Fibroblast of lung (primary cell): ENCODE measurements around the gene MAP1B. TPM values are rescaled to one million over a fixed set of nuclear protein-coding genes. Genes with fewer than 3 reads are reported as not detected.

Experiments
- DNase-seq, 2 donors: peaks; one replicate each; pipeline versions ENCODE4 v3.0.0 to v3.0.0-alpha.2; 2010; ENCODE audit warnings: low read depth in 2 of 2
- H2AFZ ChIP-seq: 2 replicates; pipeline ENCODE4 v1.5.1; 2012; ENCODE audit warnings: low read length, control low read depth, inconsistent platforms
- H3K27ac ChIP-seq: 2 replicates; pipeline ENCODE4 v1.5.1; 2011; ENCODE audit warnings: low read length, control low read depth; ENCODE audit not compliant: insufficient read depth
- H3K27me3 ChIP-seq: 2 replicates; pipeline ENCODE4 v1.5.1; 2011; ENCODE audit warnings: mild to moderate bottlenecking, low read length; ENCODE audit not compliant: control insufficient read depth, insufficient read depth
- H3K36me3 ChIP-seq: 2 replicates; pipeline ENCODE4 v1.5.1; 2011; ENCODE audit warnings: low read length; ENCODE audit not compliant: control insufficient read depth, insufficient read depth
- H3K4me1 ChIP-seq: 2 replicates; pipeline ENCODE4 v1.5.1; 2011; ENCODE audit warnings: low read length; ENCODE audit not compliant: control insufficient read depth, insufficient read depth; ENCODE audit errors: extremely low read depth
- H3K4me2 ChIP-seq: 2 replicates; pipeline ENCODE4 v1.5.1; 2011; ENCODE audit warnings: low read length, control low read depth; ENCODE audit not compliant: insufficient read depth; ENCODE audit errors: extremely low read depth
- H3K4me3 ChIP-seq, 4 experiments: fragments of 200-600 bp in 1 of 4; sonication (generic) in 1 of 4; replicated peaks in 1 of 4; 2 replicates each; pipeline ENCODE4 v1.5.1; 2011 to 2016; ENCODE audit warnings: low read length in 4 of 4, low read depth in 3 of 4, mild to moderate bottlenecking in 3 of 4, control low read depth in 2 of 4, inconsistent platforms in 1 of 4, mixed read lengths in 1 of 4; ENCODE audit not compliant: insufficient read depth in 1 of 4; ENCODE audit errors: control extremely low read depth in 1 of 4
- H3K79me2 ChIP-seq: 2 replicates; pipeline ENCODE4 v1.5.1; 2012; ENCODE audit warnings: mild to moderate bottlenecking, low read length, inconsistent platforms; ENCODE audit not compliant: control insufficient read depth, insufficient read depth
- H3K9ac ChIP-seq: 2 replicates; pipeline ENCODE4 v1.5.1; 2011; ENCODE audit warnings: mild to moderate bottlenecking, low read length, control low read depth; ENCODE audit not compliant: insufficient read depth
- H3K9me3 ChIP-seq: 2 replicates; pipeline ENCODE4 v1.5.1; 2012; ENCODE audit warnings: low read depth, low read length; ENCODE audit not compliant: control insufficient read depth, insufficient read depth
- H4K20me1 ChIP-seq: 2 replicates; pipeline ENCODE4 v1.5.1; 2011; ENCODE audit warnings: low read length; ENCODE audit not compliant: control insufficient read depth, insufficient read depth; ENCODE audit errors: extremely low read depth
- EZH2 ChIP-seq: IDR thresholded peaks from 2 replicates; pipeline ENCODE4 v1.5.1; 2012; ENCODE audit warnings: low read length, control low read depth, mild to moderate bottlenecking; ENCODE audit errors: missing control alignments
- polyA plus RNA-seq, 2 donors: library from polyadenylated mRNA; depleted of rRNA in 1 of 2; stranded (reverse) in 1 of 2; unstranded in 1 of 2; fragments of >200 nt; gene quantifications; 2 replicates each; pipeline ENCODE4 v1.2.1, GENCODE V29; 2011 to 2012; ENCODE audit warnings: missing spikeins in 1 of 2
- total RNA-seq: library from RNA; depleted of rRNA; stranded (reverse); fragments of >200 nt; gene quantifications from 2 replicates; pipeline ENCODE4 v1.2.1, GENCODE V29; 2014
- TF ChIP-seq, protein P1 (sequence below), 2 donors: IDR thresholded peaks in 1 of 2; conservative IDR thresholded peaks in 1 of 2; 1 replicate in 1 of 2; 2 replicates in 1 of 2; pipeline ENCODE4 v1.5.1; 2011 to 2012; ENCODE audit warnings: low read length in 2 of 2, control low read depth in 1 of 2, inconsistent platforms in 1 of 2, low read depth in 1 of 2, mild to moderate bottlenecking in 1 of 2

Gene MAP1B
- total and polyA plus RNA-seq, 2 donors (not counting 1 experiment from before 2014, with no cell fraction given), result 83.4 to 109 TPM

DNA sequence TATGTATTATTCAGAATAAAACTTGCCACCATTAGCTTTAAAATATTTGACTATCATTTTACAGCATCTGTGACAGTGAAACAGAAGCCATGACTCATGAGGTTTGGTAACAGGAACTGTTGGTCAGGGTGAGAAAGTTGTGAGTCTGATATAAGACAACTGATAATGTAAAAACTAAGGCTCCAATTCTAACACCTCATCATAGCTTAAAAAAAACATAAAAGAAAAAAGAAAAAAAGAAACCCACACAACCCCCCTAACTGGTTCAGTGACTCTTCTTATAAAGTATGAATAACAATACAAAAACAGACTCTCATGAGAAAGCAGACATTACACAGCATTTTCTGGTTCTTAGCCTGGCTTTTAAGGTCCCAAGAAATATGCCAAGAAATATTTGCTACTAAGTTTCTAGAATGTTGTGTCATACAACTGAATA lies 127.0 kb downstream of the MAP1B start:
- H3K9ac ChIP-seq, result no peak overlapping the region
- no peak for TF ChIP-seq EZH2
- TF ChIP-seq, protein P1, sequence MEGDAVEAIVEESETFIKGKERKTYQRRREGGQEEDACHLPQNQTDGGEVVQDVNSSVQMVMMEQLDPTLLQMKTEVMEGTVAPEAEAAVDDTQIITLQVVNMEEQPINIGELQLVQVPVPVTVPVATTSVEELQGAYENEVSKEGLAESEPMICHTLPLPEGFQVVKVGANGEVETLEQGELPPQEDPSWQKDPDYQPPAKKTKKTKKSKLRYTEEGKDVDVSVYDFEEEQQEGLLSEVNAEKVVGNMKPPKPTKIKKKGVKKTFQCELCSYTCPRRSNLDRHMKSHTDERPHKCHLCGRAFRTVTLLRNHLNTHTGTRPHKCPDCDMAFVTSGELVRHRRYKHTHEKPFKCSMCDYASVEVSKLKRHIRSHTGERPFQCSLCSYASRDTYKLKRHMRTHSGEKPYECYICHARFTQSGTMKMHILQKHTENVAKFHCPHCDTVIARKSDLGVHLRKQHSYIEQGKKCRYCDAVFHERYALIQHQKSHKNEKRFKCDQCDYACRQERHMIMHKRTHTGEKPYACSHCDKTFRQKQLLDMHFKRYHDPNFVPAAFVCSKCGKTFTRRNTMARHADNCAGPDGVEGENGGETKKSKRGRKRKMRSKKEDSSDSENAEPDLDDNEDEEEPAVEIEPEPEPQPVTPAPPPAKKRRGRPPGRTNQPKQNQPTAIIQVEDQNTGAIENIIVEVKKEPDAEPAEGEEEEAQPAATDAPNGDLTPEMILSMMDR (conservative IDR thresholded peaks at IDR 0.05 in 1 of 2, IDR thresholded peaks at IDR 0.05 in 1 of 2; ENCODE audit: low read depth in 1 of 2, low read length in 2 of 2), result no peak
- H3K4me1 ChIP-seq, result no peaks in the 10 kb centered on the region
- DNase-seq, result peak; percentile 53 to 89
- no peak overlapping the region for H3K4me3 ChIP-seq
- no peaks in the 10 kb centered on the region for H3K27me3 ChIP-seq
- no peak overlapping the region for H3K27ac ChIP-seq
- H3K4me2 ChIP-seq, result no peak overlapping the region
- H3K9me3 ChIP-seq, result no peaks in the 10 kb centered on the region
- H2AFZ ChIP-seq, result no peak overlapping the region
- no peaks in the 10 kb centered on the region for H3K36me3 ChIP-seq
- H3K79me2 ChIP-seq, result no peaks in the 10 kb centered on the region
- H4K20me1 ChIP-seq, result no peaks in the 10 kb centered on the region

DNA sequence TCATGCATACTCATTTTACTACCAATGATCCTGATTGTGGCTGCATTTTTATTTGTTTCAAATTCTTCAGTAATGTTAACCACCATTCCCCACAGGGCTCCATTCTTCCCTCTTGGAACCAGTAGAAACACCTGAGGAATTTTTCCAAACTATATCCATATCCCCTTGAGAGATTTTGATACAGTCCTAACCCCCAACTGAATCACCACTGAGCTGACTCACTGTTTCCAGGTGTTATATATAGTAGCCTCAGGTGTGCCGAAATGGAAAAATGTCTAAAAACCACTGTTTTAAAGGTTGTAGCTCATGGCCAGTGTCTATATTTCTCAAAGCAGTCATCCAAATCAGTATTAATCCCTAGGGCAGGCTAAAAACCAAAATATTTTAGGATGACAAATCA lies 127.6 kb downstream of the MAP1B start:
- Histone ChIP-seq H3K4me1 (no peaks in the 10 kb centered on the region), H3K79me2 (no peaks in the 10 kb centered on the region), H2AFZ (no peak overlapping the region), H3K27me3 (no peaks in the 10 kb centered on the region), H3K9me3 (no peaks in the 10 kb centered on the region), H3K4me3 (no peak overlapping the region), H3K36me3 (no peaks in the 10 kb centered on the region), H3K4me2 (no peak overlapping the region), H3K9ac (no peak overlapping the region), H4K20me1 (no peaks in the 10 kb centered on the region), H3K27ac (no peak overlapping the region)
- DNase-seq, result peak in 1 of 2 donors; percentile 12
- TF ChIP-seq, protein P1 (conservative IDR thresholded peaks at IDR 0.05 in 1 of 2, IDR thresholded peaks at IDR 0.05 in 1 of 2; ENCODE audit: low read depth in 1 of 2, low read length in 2 of 2), result no peak
- no peak for TF ChIP-seq EZH2

DNA sequence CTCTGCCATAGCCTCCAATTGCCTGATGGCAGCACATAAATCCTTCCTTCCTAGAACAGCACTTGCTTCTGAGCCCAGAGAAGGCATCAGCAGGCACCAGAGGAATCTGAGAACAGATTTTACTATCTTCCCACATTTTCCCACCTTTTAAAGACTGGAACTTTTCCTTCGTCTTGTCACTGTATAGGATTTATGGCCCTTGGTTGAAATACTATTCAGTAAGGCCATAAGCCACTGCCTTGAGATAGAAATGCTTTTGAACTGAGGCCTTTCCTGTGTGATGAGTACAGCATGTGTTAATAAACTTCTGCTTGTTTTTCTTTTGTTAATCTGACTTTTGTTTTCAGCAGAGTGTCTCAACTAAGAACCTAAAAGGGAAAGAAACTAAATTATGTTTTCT lies 128.4 kb downstream of the MAP1B start:
- H3K27ac ChIP-seq, result no peak overlapping the region
- no peak for TF ChIP-seq EZH2
- TF ChIP-seq, protein P1 (conservative IDR thresholded peaks at IDR 0.05 in 1 of 2, IDR thresholded peaks at IDR 0.05 in 1 of 2; ENCODE audit: low read depth in 1 of 2, low read length in 2 of 2), result no peak
- no peak overlapping the region for H3K9ac ChIP-seq
- no peak overlapping the region for H3K4me2 ChIP-seq
- no peaks in the 10 kb centered on the region for H3K9me3 ChIP-seq
- H3K36me3 ChIP-seq, result no peaks in the 10 kb centered on the region
- no peaks in the 10 kb centered on the region for H3K4me1 ChIP-seq
- H3K4me3 ChIP-seq, result no peak overlapping the region
- no peak overlapping the region for H2AFZ ChIP-seq
- no peaks in the 10 kb centered on the region for H4K20me1 ChIP-seq
- H3K79me2 ChIP-seq, result no peaks in the 10 kb centered on the region
- no peak for DNase-seq
- H3K27me3 ChIP-seq, result no peaks in the 10 kb centered on the region
